ENCODE data around the gene HRC.

- TF ChIP-seq CTCF (conservative IDR thresholded peaks at IDR 0.05) (no peak), EZH2 (IDR thresholded peaks at IDR 0.05; ENCODE audit: low read depth) (no peak)
These were observed 45.8 kb upstream of the HRC start for GRCh38 chr19:49201042-49201441.
